Naive B cell (primary cell): ENCODE data around the gene KLRC1. TPM values are rescaled to one million over a fixed set of nuclear protein-coding genes. Genes with fewer than 3 reads are reported as not detected.
"Not testable (repeated sequence)": the region's sequence is repeated elsewhere in the genome, so short reads cannot be mapped to it uniquely, and the experiment has no call there.

Experiments used
- ATAC-seq, 2 donors: fragments of 150-1000 bp; cut with Tn5 transposase; 2 replicates each; pipeline ENCODE4 v1.10.0; 2021; ENCODE audit warnings: low read depth in 2 of 2, mild to moderate bottlenecking in 2 of 2, moderate library complexity in 2 of 2
- DNase-seq: peaks from one replicate; pipeline ENCODE4 v3.0.0; 2022
- H3K27ac Mint-ChIP-seq, 6 donors: one replicate each; pipeline ENCODE4 v1.8.0; 2020 to 2022; ENCODE audit warnings: mild to moderate bottlenecking in 6 of 6, mixed read lengths in 6 of 6, moderate library complexity in 5 of 6, inconsistent platforms in 2 of 6
- H3K27me3 Mint-ChIP-seq, 3 donors: one replicate each; pipeline ENCODE4 v1.8.0; 2021 to 2022; ENCODE audit warnings: mixed read lengths in 3 of 3, mild to moderate bottlenecking in 1 of 3
- H3K36me3 Mint-ChIP-seq, 2 donors: one replicate each; pipeline ENCODE4 v1.8.0; 2020 to 2022; ENCODE audit warnings: mixed read lengths in 2 of 2, inconsistent platforms in 1 of 2, mild to moderate bottlenecking in 1 of 2
- H3K4me1 Mint-ChIP-seq, 3 donors: one replicate each; pipeline ENCODE4 v1.8.0; 2020 to 2022; ENCODE audit warnings: mixed read lengths in 3 of 3, inconsistent platforms in 1 of 3, mild to moderate bottlenecking in 1 of 3, moderate library complexity in 1 of 3
- H3K4me3 Mint-ChIP-seq, 8 donors: one replicate each; pipeline ENCODE4 v1.8.0; 2020 to 2022; ENCODE audit warnings: mild to moderate bottlenecking in 8 of 8, mixed read lengths in 8 of 8, moderate library complexity in 8 of 8, inconsistent platforms in 2 of 8
- H3K9me3 Mint-ChIP-seq, 7 donors: one replicate each; pipeline ENCODE4 v1.8.0; 2020 to 2022; ENCODE audit warnings: mixed read lengths in 7 of 7, mild to moderate bottlenecking in 5 of 7, inconsistent platforms in 2 of 7, moderate library complexity in 1 of 7
- polyA plus RNA-seq, 6 donors: library from polyadenylated mRNA; unstranded; fragments of 300-500 nt; fragmentation: Illumina TruSeq; gene quantifications; one replicate each; pipeline ENCODE4 v1.2.3, GENCODE V29; 2021; ENCODE audit warnings: low read depth in 6 of 6

The KLRC1 gene
- polyA plus RNA-seq, result under 1 TPM in 3 of 6 donors, not detected in 3; 0.23 to 0.26 (median 0.25) TPM

GRCh38 chr12:10453156-10453555, at the start of gene KLRC1:
Gene KLRC1, minus strand, starts transcription at chr12:10453377. Its CDS starts 2,221 bp downstream, at chr12:10451156.
- Mint-ChIP-seq H3K4me1 (no peaks in the 10 kb centered on the region), H3K4me3 (no peak within 1 kb of the TSS), H3K27me3 (no peaks in the 10 kb centered on the region), H3K27ac (no peak within 1 kb of the TSS), H3K9me3 (peaks cover 5 to 34% (median 28%) of the 10 kb centered on the region in 7 donors), H3K36me3 (peaks cover 4 to 7% of the 10 kb centered on the region in 2 donors)
- ATAC-seq, result no peak
- DNase-seq, result no peak

- H3K27me3 Mint-ChIP-seq, result peaks cover 4 to 26% (median 6%) of the 10 kb centered on the region in 3 donors
- no peak for DNase-seq
Measured at GRCh38 chr12:10501030-10501429, 47.9 kb upstream of the KLRC1 start.

GRCh38 chr12:10498042-10498441, 44.9 kb upstream of the KLRC1 start:
- DNase-seq (no peak), ATAC-seq (no peak)
- Mint-ChIP-seq H3K4me1 (no peaks in the 10 kb centered on the region), H3K4me3 (no peak overlapping the region), H3K27ac (no peak overlapping the region), H3K9me3 (peaks cover 0 to 1% (median 0%) of the 10 kb centered on the region in 7 donors), H3K36me3 (no peaks in the 10 kb centered on the region), H3K27me3 (peaks cover 14 to 41% (median 16%) of the 10 kb centered on the region in 3 donors)

More at GRCh38 chr12:10501030-10501429, 47.9 kb upstream of the KLRC1 start:
- Mint-ChIP-seq H3K4me3 (no peak overlapping the region), H3K27ac (no peak overlapping the region), H3K9me3 (peaks cover 0 to 1% (median 0%) of the 10 kb centered on the region in 7 donors), H3K36me3 (no peaks in the 10 kb centered on the region), H3K4me1 (no peaks in the 10 kb centered on the region)
- ATAC-seq, result no peak

GRCh38 chr12:10497602-10498001, 44.4 kb upstream of the KLRC1 start:
- Mint-ChIP-seq H3K9me3 (no peaks in the 10 kb centered on the region), H3K27ac (no peak overlapping the region), H3K27me3 (peaks cover 14 to 36% (median 16%) of the 10 kb centered on the region in 3 donors), H3K4me1 (no peaks in the 10 kb centered on the region), H3K36me3 (no peaks in the 10 kb centered on the region), H3K4me3 (no peak overlapping the region)
- ATAC-seq (no peak), DNase-seq (no peak)

GRCh38 chr12:10491766-10492165, 38.6 kb upstream of the KLRC1 start:
- peaks cover 7 to 20% (median 16%) of the 10 kb centered on the region in 3 donors for H3K27me3 Mint-ChIP-seq
- no peak overlapping the region for H3K4me3 Mint-ChIP-seq
- DNase-seq, result no peak
- H3K4me1 Mint-ChIP-seq, result no peaks in the 10 kb centered on the region
- H3K9me3 Mint-ChIP-seq, result peaks cover 0 to 6% (median 2%) of the 10 kb centered on the region in 7 donors
- no peak overlapping the region for H3K27ac Mint-ChIP-seq
- no peaks in the 10 kb centered on the region for H3K36me3 Mint-ChIP-seq
- no peak for ATAC-seq

- Mint-ChIP-seq H3K9me3 (peaks cover 0 to 14% (median 7%) of the 10 kb centered on the region in 7 donors), H3K27ac (peak overlapping the region in 2 of 6 donors; percentile 25 to 64)
- not testable (repeated sequence) for H3K4me3 Mint-ChIP-seq, DNase-seq, ATAC-seq, H3K4me1 Mint-ChIP-seq, H3K36me3 Mint-ChIP-seq, H3K27me3 Mint-ChIP-seq
Measured at GRCh38 chr12:10487328-10487727, 34.2 kb upstream of the KLRC1 start.

GRCh38 chr12:10481901-10482300, 28.7 kb upstream of the KLRC1 start:
- H3K36me3 Mint-ChIP-seq, DNase-seq, ATAC-seq, H3K27ac Mint-ChIP-seq: not testable (repeated sequence)
- peak overlapping the region in 3 of 8 donors; percentile 5 to 30 (median 10) for H3K4me3 Mint-ChIP-seq
- H3K27me3 Mint-ChIP-seq, result peaks cover 0 to 17% (median 15%) of the 10 kb centered on the region in 3 donors
- H3K4me1 Mint-ChIP-seq, result peaks cover 0 to 15% (median 6%) of the 10 kb centered on the region in 3 donors
- H3K9me3 Mint-ChIP-seq, result peaks cover 0 to 13% (median 10%) of the 10 kb centered on the region in 7 donors

- H3K27ac Mint-ChIP-seq, ATAC-seq, H3K36me3 Mint-ChIP-seq, DNase-seq, H3K4me3 Mint-ChIP-seq, H3K4me1 Mint-ChIP-seq: not testable (repeated sequence)
- Mint-ChIP-seq H3K9me3 (peaks cover 0 to 18% (median 6%) of the 10 kb centered on the region in 7 donors), H3K27me3 (peaks cover 5 to 26% (median 10%) of the 10 kb centered on the region in 3 donors)
Measured at GRCh38 chr12:10472808-10473207, 19.6 kb upstream of the KLRC1 start.

GRCh38 chr12:10469701-10470100, 16.5 kb upstream of the KLRC1 start:
- Mint-ChIP-seq H3K27me3 (peaks cover 12 to 38% (median 28%) of the 10 kb centered on the region in 3 donors), H3K27ac (no peak overlapping the region)

GRCh38 chr12:10466311-10466710, 13.1 kb upstream of the KLRC1 start:
- H3K4me1 Mint-ChIP-seq, result peaks cover 0 to 5% (median 3%) of the 10 kb centered on the region in 3 donors
- peaks cover 0 to 7% of the 10 kb centered on the region in 2 donors for H3K36me3 Mint-ChIP-seq
- no peak for ATAC-seq
- H3K4me3 Mint-ChIP-seq, result no peak overlapping the region
- peaks cover 0 to 21% (median 6%) of the 10 kb centered on the region in 7 donors for H3K9me3 Mint-ChIP-seq
- peaks cover 19 to 67% (median 34%) of the 10 kb centered on the region in 3 donors for H3K27me3 Mint-ChIP-seq
- H3K27ac Mint-ChIP-seq, result no peak overlapping the region
- no peak for DNase-seq

More at GRCh38 chr12:10469701-10470100, 16.5 kb upstream of the KLRC1 start:
- Mint-ChIP-seq H3K4me3 (no peak overlapping the region), H3K9me3 (peaks cover 0 to 15% (median 6%) of the 10 kb centered on the region in 7 donors), H3K4me1 (peaks cover 0 to 5% (median 3%) of the 10 kb centered on the region in 3 donors), H3K36me3 (peaks cover 0 to 7% of the 10 kb centered on the region in 2 donors)
- ATAC-seq (peak in 1 of 2 donors; percentile 23), DNase-seq (no peak)

- Mint-ChIP-seq H3K36me3 (peaks cover 4 to 7% of the 10 kb centered on the region in 2 donors), H3K27me3 (peaks cover 0 to 11% (median under 1%) of the 10 kb centered on the region in 3 donors), H3K27ac (no peak overlapping the region), H3K4me1 (no peaks in the 10 kb centered on the region), H3K4me3 (no peak overlapping the region), H3K9me3 (peaks cover 5 to 55% (median 35%) of the 10 kb centered on the region in 7 donors)
- DNase-seq (no peak), ATAC-seq (no peak)
Measured at GRCh38 chr12:10457760-10458159, 4.6 kb upstream of the KLRC1 start.

- Mint-ChIP-seq H3K27ac (no peak overlapping the region), H3K4me1 (no peaks in the 10 kb centered on the region), H3K36me3 (peaks cover 4 to 7% of the 10 kb centered on the region in 2 donors), H3K4me3 (no peak overlapping the region), H3K9me3 (peaks cover 5 to 46% (median 35%) of the 10 kb centered on the region in 7 donors), H3K27me3 (peaks cover 0 to 4% (median 0%) of the 10 kb centered on the region in 3 donors)
- no peak for ATAC-seq
- DNase-seq, result no peak
Measured at GRCh38 chr12:10456856-10457255, 3.7 kb upstream of the KLRC1 start.

GRCh38 chr12:10455766-10456165, 2.6 kb upstream of the KLRC1 start:
- H3K4me1 Mint-ChIP-seq, result no peaks in the 10 kb centered on the region
- peaks cover 4 to 7% of the 10 kb centered on the region in 2 donors for H3K36me3 Mint-ChIP-seq
- no peak for ATAC-seq
- no peak overlapping the region for H3K27ac Mint-ChIP-seq
- DNase-seq, result no peak
- H3K27me3 Mint-ChIP-seq, result no peaks in the 10 kb centered on the region
- peaks cover 5 to 43% (median 34%) of the 10 kb centered on the region in 7 donors for H3K9me3 Mint-ChIP-seq
- no peak overlapping the region for H3K4me3 Mint-ChIP-seq

GRCh38 chr12:10454531-10454930, 1.4 kb upstream of the KLRC1 start:
- Mint-ChIP-seq H3K9me3 (peaks cover 5 to 38% (median 33%) of the 10 kb centered on the region in 7 donors), H3K27ac (no peak overlapping the region), H3K4me1 (no peaks in the 10 kb centered on the region), H3K36me3 (peaks cover 4 to 7% of the 10 kb centered on the region in 2 donors), H3K27me3 (no peaks in the 10 kb centered on the region), H3K4me3 (no peak overlapping the region)
- ATAC-seq (no peak), DNase-seq (no peak)
